Activated CD8-positive, alpha-beta T cell treated with anti-CD3 and anti-CD28 coated beads for 36 hours (primary cell): ENCODE data around the gene ANKRD10. TPM values are rescaled to one million over a fixed set of nuclear protein-coding genes. Genes with fewer than 3 reads are reported as not detected.

ENCODE experiments used
- ATAC-seq: fragments of 200-7000 bp; cut with Tn5 transposase; one replicate; pipeline ENCODE4 v1.10.0; 2021; ENCODE audit warnings: mild to moderate bottlenecking, moderate library complexity
- CTCF ChIA-PET: fragments of 350-600 bp; sonication (Branson Sonifier 250); formaldehyde crosslinking; loops from one replicate; lab custom pipeline; 2021; ENCODE audit warnings: antibody characterized with exemption; lab: Charles Lee
- POLR2A ChIA-PET: fragments of 350-600 bp; sonication (Branson Sonifier 250); formaldehyde crosslinking; loops from one replicate; lab custom pipeline; 2021; ENCODE audit warnings: antibody characterized with exemption; lab: Charles Lee
- DNase-seq: peaks from one replicate; pipeline ENCODE4 v3.0.0-alpha.2; 2020
- H3K27ac Mint-ChIP-seq: one replicate; pipeline ENCODE4 v1.8.0; 2021; ENCODE audit warnings: mild to moderate bottlenecking, mixed read lengths
- H3K27me3 Mint-ChIP-seq: one replicate; pipeline ENCODE4 v1.8.0; 2021; ENCODE audit warnings: mixed read lengths
- H3K36me3 Mint-ChIP-seq: one replicate; pipeline ENCODE4 v1.8.0; 2021; ENCODE audit warnings: low read depth, mixed read lengths
- H3K4me1 Mint-ChIP-seq: one replicate; pipeline ENCODE4 v1.8.0; 2021; ENCODE audit warnings: low read depth, mixed read lengths
- H3K4me3 Mint-ChIP-seq: one replicate; pipeline ENCODE4 v1.8.0; 2021; ENCODE audit warnings: mild to moderate bottlenecking, moderate library complexity, mixed read lengths
- H3K9me3 Mint-ChIP-seq: one replicate; pipeline ENCODE4 v1.8.0; 2021; ENCODE audit warnings: mixed read lengths
- CTCF ChIP-seq: fragments of 200-600 bp; IDR thresholded peaks from one replicate; pipeline ENCODE4 v1.8.0; 2022; ENCODE audit warnings: antibody characterized with exemption, mild to moderate bottlenecking
- intact Hi-C: fragments of 100-400 bp; cut with micrococcal nuclease; formaldehyde crosslinking; loops from one replicate; pipeline ENCODE4 v1.10.0; 2022
- total RNA-seq, 2 experiments: library from RNA; stranded (reverse); gene quantifications; one replicate each; pipeline ENCODE4 v1.2.3, GENCODE V29; 2021

The ANKRD10 gene
- total RNA-seq, 2 experiments from 2014 or later: 81.6 to 86.1 TPM

- H3K4me3 Mint-ChIP-seq: no peak overlapping the region
- H3K27me3 Mint-ChIP-seq: peaks cover 3% of the 10 kb centered on the region
- intact Hi-C loops: no loop called here
- CTCF ChIA-PET: no interaction called here
- POLR2A ChIA-PET: no interaction called here
- H3K36me3 Mint-ChIP-seq: no peaks in the 10 kb centered on the region
- TF ChIP-seq CTCF: no peak
- DNase-seq: no peak
- H3K9me3 Mint-ChIP-seq: peaks cover 2% of the 10 kb centered on the region
- ATAC-seq: no peak
- no peak overlapping the region for H3K27ac Mint-ChIP-seq
- no peaks in the 10 kb centered on the region for H3K4me1 Mint-ChIP-seq
Measured at GRCh38 chr13:110836605-110836903, 78.3 kb downstream of the ANKRD10 start.

DNA sequence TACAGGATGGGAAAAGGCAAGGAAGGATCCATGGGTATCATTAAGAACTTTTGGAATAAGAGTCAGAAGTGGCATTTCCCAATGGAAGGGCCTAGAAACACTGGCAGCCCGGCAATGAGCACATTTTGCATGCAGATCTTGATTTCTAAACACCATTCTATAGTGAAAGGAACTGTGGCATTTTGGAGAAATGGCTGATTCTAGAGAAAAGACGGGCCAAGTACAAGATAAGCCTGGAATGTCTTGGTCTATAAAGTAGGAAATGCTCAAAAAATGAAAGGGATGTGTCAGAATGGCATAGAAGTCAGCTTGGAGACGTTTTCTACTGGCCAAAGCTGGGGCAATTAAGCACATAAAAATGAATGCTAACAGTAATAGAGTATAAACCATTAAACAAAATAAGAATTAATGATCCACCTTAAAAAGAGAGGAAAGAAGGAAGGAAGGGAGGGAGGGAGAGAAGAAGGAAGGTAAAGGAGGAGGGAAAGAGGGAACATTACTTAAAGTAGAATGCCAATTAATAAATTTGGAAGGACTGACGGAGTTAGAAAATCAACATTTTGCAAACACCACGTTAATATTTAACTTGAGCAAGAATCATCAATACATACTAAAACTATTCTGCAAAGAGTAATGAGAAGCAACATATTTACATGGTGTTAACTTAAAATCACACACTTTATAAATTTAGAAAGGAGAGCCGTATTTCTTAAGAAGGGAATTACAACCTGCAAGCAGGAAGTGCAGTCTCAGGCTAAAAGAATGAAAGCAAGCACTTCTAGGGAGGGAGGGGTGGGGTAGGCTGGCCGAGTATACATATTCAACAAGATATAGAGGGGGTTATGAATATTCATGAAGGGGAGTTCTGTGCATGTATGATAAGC, 78.9 kb downstream of the ANKRD10 start:
- H3K27me3 Mint-ChIP-seq: no peaks in the 10 kb centered on the region
- TF ChIP-seq CTCF: no peak
- H3K4me3 Mint-ChIP-seq: no peak overlapping the region
- no peak overlapping the region for H3K27ac Mint-ChIP-seq
- POLR2A ChIA-PET: no interaction called here
- H3K36me3 Mint-ChIP-seq: no peaks in the 10 kb centered on the region
- ATAC-seq (no peak), DNase-seq (no peak)
- CTCF ChIA-PET: no interaction called here
- intact Hi-C loops: no loop called here
- no peaks in the 10 kb centered on the region for H3K4me1 Mint-ChIP-seq
- H3K9me3 Mint-ChIP-seq: no peaks in the 10 kb centered on the region

- CTCF ChIA-PET: no interaction called here
- Mint-ChIP-seq H3K27me3 (no peaks in the 10 kb centered on the region), H3K4me1 (no peaks in the 10 kb centered on the region), H3K9me3 (no peaks in the 10 kb centered on the region), H3K4me3 (no peak overlapping the region), H3K27ac (no peak overlapping the region), H3K36me3 (no peaks in the 10 kb centered on the region)
- intact Hi-C loops: no loop called here
- ATAC-seq (no peak), DNase-seq (no peak)
- TF ChIP-seq CTCF: no peak
- POLR2A ChIA-PET: no interaction called here
Measured at GRCh38 chr13:110834572-110834971, 80.3 kb downstream of the ANKRD10 start.

DNA sequence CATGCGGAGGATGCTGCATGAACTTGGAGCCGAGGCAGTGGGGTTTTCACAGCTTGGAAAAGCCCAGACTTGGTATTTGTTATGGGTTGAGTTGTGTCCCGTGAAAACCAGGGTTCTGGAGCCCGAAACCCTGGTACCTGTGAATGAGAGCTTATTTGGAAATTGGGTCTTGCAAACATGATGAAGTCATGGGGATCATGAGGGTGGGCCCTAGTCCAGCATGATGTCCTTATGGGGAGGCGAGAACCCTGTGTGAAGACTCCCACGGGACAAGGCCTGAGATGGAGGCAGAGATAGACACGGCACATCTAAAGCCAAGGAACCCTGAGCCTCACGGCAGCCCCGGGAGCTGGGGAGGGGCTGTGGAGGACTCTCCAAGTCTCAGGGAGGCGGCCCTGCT, 82.3 kb downstream of the ANKRD10 start:
- CTCF ChIA-PET: no interaction called here
- no peak for ATAC-seq

DNA sequence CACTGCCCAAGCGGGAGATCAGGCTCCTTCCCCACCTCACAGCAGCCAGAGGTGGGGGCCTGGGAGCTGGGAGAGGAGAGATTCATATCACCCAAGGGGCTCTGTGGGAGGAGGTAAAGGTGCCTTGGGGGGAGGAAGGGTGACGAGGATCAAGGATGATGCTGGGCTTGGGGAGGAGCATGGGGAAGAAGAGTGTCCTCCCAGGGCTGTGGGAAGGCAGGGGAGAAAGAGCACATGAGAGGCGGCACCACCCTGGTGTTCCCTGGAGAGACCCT, 82.7 kb downstream of the ANKRD10 start:
- Mint-ChIP-seq H3K4me1 (no peaks in the 10 kb centered on the region), H3K36me3 (no peaks in the 10 kb centered on the region), H3K9me3 (no peaks in the 10 kb centered on the region), H3K27me3 (no peaks in the 10 kb centered on the region), H3K4me3 (no peak overlapping the region), H3K27ac (no peak overlapping the region)
- DNase-seq (no peak), ATAC-seq (no peak)
- intact Hi-C loops: no loop called here
- no peak for TF ChIP-seq CTCF
- POLR2A ChIA-PET: no interaction called here
- CTCF ChIA-PET: no interaction called here

More for the DNA sequence above, 82.3 kb downstream of the ANKRD10 start:
- H3K27ac Mint-ChIP-seq: no peak overlapping the region
- no peak overlapping the region for H3K4me3 Mint-ChIP-seq
- POLR2A ChIA-PET: no interaction called here
- no peaks in the 10 kb centered on the region for H3K27me3 Mint-ChIP-seq
- DNase-seq: no peak
- no peaks in the 10 kb centered on the region for H3K36me3 Mint-ChIP-seq
- H3K9me3 Mint-ChIP-seq: no peaks in the 10 kb centered on the region
- no peak for TF ChIP-seq CTCF
- H3K4me1 Mint-ChIP-seq: no peaks in the 10 kb centered on the region
- intact Hi-C loops: no loop called here
